CD8-positive, alpha-beta memory T cell (primary cell): ENCODE data around the gene PIP5KL1. TPM values are rescaled to one million over a fixed set of nuclear protein-coding genes. Genes with fewer than 3 reads are reported as not detected.

ENCODE experiments used
- CTCF ChIA-PET: fragments of 350-600 bp; sonication (Branson Sonifier 250); formaldehyde crosslinking; loops from one replicate; lab custom pipeline; 2021; ENCODE audit warnings: antibody characterized with exemption; lab: Charles Lee
- POLR2A ChIA-PET: fragments of 350-600 bp; sonication (Branson Sonifier 250); formaldehyde crosslinking; loops from one replicate; lab custom pipeline; 2021; ENCODE audit warnings: antibody characterized with exemption; lab: Charles Lee
- DNase-seq, 5 donors: peaks; one replicate each; pipeline versions ENCODE4 v3.0.0 to v3.0.0-alpha.2; 2020 to 2022; ENCODE audit warnings: mixed read lengths in 1 of 5
- H3K27ac ChIP-seq: one replicate; pipeline ENCODE4 v1.7.0; 2013; ENCODE audit warnings: low read depth, mild to moderate bottlenecking, low read length, moderate library complexity
- H3K27me3 ChIP-seq: 2 replicates; pipeline ENCODE4 v1.7.0; 2013; ENCODE audit warnings: low read length, mild to moderate bottlenecking; ENCODE audit not compliant: insufficient read depth, poor library complexity, severe bottlenecking
- H3K36me3 ChIP-seq: 2 replicates; pipeline ENCODE4 v1.7.0; 2013; ENCODE audit warnings: mild to moderate bottlenecking, low read length, moderate library complexity; ENCODE audit not compliant: insufficient read depth
- H3K4me1 ChIP-seq: 2 replicates; pipeline ENCODE4 v1.7.0; 2013; ENCODE audit warnings: mild to moderate bottlenecking, low read length, moderate library complexity; ENCODE audit not compliant: insufficient read depth
- H3K4me3 ChIP-seq: 2 replicates; pipeline ENCODE4 v1.7.0; 2013; ENCODE audit warnings: mild to moderate bottlenecking, low read length
- H3K9me3 ChIP-seq: 2 replicates; pipeline ENCODE4 v1.7.0; 2013; ENCODE audit warnings: mild to moderate bottlenecking, low read length
- H3K27ac Mint-ChIP-seq, 8 donors: one replicate each; pipeline ENCODE4 v1.8.0; 2020 to 2021; ENCODE audit warnings: mixed read lengths in 8 of 8, mild to moderate bottlenecking in 6 of 8, inconsistent platforms in 3 of 8, moderate library complexity in 3 of 8
- H3K27me3 Mint-ChIP-seq, 2 donors: one replicate each; pipeline ENCODE4 v1.8.0; 2020 to 2021; ENCODE audit warnings: mixed read lengths in 2 of 2, mild to moderate bottlenecking in 1 of 2, moderate library complexity in 1 of 2
- H3K36me3 Mint-ChIP-seq, 3 donors: one replicate each; pipeline ENCODE4 v1.8.0; 2020 to 2021; ENCODE audit warnings: mixed read lengths in 3 of 3, inconsistent platforms in 1 of 3, mild to moderate bottlenecking in 1 of 3
- H3K4me1 Mint-ChIP-seq, 3 donors: one replicate each; pipeline ENCODE4 v1.8.0; 2020 to 2021; ENCODE audit warnings: mixed read lengths in 3 of 3, inconsistent platforms in 1 of 3, mild to moderate bottlenecking in 1 of 3
- H3K4me3 Mint-ChIP-seq, 7 donors: one replicate each; pipeline ENCODE4 v1.8.0; 2020 to 2021; ENCODE audit warnings: mixed read lengths in 7 of 7, mild to moderate bottlenecking in 6 of 7, moderate library complexity in 4 of 7, inconsistent platforms in 2 of 7
- H3K9me3 Mint-ChIP-seq, 5 donors: one replicate each; pipeline ENCODE4 v1.8.0; 2020 to 2022; ENCODE audit warnings: mixed read lengths in 5 of 5, mild to moderate bottlenecking in 3 of 5, moderate library complexity in 2 of 5, inconsistent platforms in 1 of 5
- polyA plus RNA-seq: library from polyadenylated mRNA; unstranded; fragments of 300-500 nt; fragmentation: Illumina TruSeq; gene quantifications from one replicate; pipeline ENCODE4 v1.2.3, GENCODE V29; 2021
- total RNA-seq, 2 experiments: library from RNA; stranded (reverse); gene quantifications; one replicate each; pipeline ENCODE4 v1.2.3, GENCODE V29; 2021

The PIP5KL1 gene
- total and polyA plus RNA-seq, 3 experiments from 2014 or later = 0.89 to 2.5 (median 1.4) TPM

DNA sequence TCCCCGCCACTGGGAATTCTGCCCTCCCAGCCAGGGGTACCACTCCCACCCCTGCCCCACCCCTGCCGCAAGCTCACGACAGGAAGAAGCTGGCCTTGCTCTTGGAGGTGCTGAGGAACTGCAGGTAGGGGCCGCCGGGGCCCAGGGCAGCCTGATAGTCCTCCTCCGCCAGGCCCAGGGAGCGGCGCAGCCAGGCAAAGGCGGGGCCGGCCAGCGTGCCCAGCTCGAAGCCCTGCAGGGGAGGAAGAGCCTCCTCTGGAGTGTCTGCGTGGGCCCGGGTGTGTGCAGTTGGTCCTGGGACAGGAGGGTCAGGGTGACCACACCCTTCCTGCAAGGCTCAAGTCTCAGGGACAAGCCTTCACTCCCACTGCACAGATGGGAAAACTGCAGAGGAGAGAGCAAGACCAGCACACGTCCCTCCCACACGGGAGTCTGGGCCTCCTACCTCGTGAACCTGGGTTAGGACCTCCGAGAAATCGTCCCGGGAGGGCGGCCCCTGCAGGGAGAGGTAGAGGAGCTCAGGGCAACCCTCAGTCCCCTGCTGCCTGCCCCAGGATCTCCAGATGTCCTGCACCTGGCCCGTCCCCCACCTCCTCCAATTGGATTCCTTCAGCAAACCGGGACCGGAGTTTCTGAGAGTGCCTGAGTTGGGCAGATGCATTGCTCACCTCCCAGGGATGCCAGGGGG lies 2.4 kb downstream of the PIP5KL1 start:
- peaks cover 13 to 49% (median 21%) of the 10 kb centered on the region in 3 donors for H3K4me1 Mint-ChIP-seq
- H3K4me3 ChIP-seq = no peak overlapping the region
- H3K4me1 ChIP-seq = peaks cover 40% of the 10 kb centered on the region
- H3K36me3 ChIP-seq = no peaks in the 10 kb centered on the region
- DNase-seq = no peak
- peaks cover 0 to 4% of the 10 kb centered on the region in 2 donors for H3K27me3 Mint-ChIP-seq
- H3K9me3 ChIP-seq = no peaks in the 10 kb centered on the region
- H3K4me3 Mint-ChIP-seq = peak overlapping the region in 5 of 7 donors; percentile 27 to 65 (median 57)
- H3K27ac ChIP-seq = no peak overlapping the region
- H3K9me3 Mint-ChIP-seq = no peaks in the 10 kb centered on the region
- H3K27ac Mint-ChIP-seq = peak overlapping the region in 1 of 8 donors; percentile 29
- H3K36me3 Mint-ChIP-seq = peaks cover 0 to 2% (median 0%) of the 10 kb centered on the region in 3 donors
- H3K27me3 ChIP-seq = no peaks in the 10 kb centered on the region
- POLR2A ChIA-PET = interaction anchor here (1.0 kb wide), 1 partner anchor 12 kb away, joined by 4 read pairs; the partner anchor contains the start of gene ST6GALNAC4
- CTCF ChIA-PET = interaction anchor here (1.3 to 2.7 kb wide), 3 partner anchors 14 to 106 kb away, joined by 3 to 18 read pairs (median 6); no protein-coding TSS in a partner anchor

DNA sequence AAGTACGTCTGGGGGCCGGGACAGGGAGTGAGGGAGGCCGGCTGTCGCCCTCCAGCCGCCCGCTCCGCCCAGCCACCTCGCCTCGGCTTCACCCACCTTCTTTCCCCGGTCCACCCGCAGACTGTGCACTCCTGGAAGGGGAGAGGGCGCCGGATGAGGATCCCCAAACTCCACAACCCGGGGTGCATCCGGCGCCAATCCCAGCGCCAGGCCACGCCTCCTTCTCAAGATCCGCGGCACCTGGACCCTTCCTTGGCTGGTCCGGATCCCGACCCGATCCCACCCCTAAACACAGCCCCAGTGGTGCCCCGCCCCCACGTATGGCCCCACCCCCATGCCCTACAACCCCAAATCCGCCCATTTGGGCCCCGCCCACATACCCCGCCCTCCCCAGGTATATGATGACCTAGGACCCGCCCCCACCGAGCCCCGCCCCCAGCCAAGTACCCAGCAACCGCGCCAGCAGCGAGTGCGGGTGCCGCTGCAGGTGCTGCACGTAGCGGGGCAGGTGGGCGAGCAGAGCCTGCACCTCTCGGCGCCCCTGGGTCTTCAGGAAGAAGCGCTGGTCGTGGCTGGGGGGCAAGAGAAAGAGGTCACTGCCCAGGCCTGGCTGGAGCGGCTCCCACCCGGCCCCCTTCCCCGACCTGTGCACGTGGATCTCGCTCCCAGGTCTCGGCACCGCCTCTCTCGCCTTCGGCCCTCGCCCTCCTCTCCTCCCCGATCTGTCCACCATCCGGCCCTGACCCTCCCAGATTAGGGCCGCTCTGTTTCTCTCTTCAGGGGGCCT lies 3.2 kb downstream of the PIP5KL1 start:
- no peaks in the 10 kb centered on the region for H3K27me3 ChIP-seq
- H3K4me1 ChIP-seq = peaks cover 40% of the 10 kb centered on the region
- CTCF ChIA-PET = interaction anchor here (2.7 kb wide), 1 partner anchor 107 kb away, joined by 18 read pairs; no protein-coding TSS in a partner anchor
- H3K36me3 Mint-ChIP-seq = no peaks in the 10 kb centered on the region
- peak; percentile 45 to 87 (median 78) for DNase-seq
- H3K9me3 ChIP-seq = no peaks in the 10 kb centered on the region
- H3K4me3 Mint-ChIP-seq = peak overlapping the region; percentile 55 to 83 (median 68)
- no peak overlapping the region for H3K27ac ChIP-seq
- no peaks in the 10 kb centered on the region for H3K9me3 Mint-ChIP-seq
- H3K27ac Mint-ChIP-seq = peak overlapping the region in 1 of 8 donors; percentile 70
- POLR2A ChIA-PET = interaction anchor here (1.0 kb wide), 1 partner anchor 11 kb away, joined by 4 read pairs; the partner anchor contains the start of gene ST6GALNAC4
- peak overlapping the region; percentile 56 for H3K4me3 ChIP-seq
- peaks cover 13 to 45% (median 21%) of the 10 kb centered on the region in 3 donors for H3K4me1 Mint-ChIP-seq
- peaks cover 0 to 4% of the 10 kb centered on the region in 2 donors for H3K27me3 Mint-ChIP-seq
- H3K36me3 ChIP-seq = no peaks in the 10 kb centered on the region

DNA sequence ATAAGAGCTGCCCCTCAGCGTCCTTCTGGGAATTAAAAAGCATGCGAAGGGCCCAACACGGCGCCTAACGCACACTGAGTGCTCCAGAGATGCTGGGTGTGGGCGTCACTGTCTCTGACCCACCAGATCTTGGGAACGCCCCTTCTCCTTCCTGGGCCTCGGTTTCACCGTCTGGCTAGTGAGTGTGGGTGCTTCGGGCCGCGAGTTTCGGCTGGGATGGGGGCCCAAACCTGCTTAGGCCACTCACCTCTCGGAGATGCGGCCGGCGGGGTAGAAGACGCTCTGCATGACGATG lies 3.7 kb downstream of the PIP5KL1 start:
- Histone ChIP-seq H3K9me3 (no peaks in the 10 kb centered on the region), H3K27ac (no peak overlapping the region), H3K4me3 (peak overlapping the region; percentile 56), H3K4me1 (peaks cover 42% of the 10 kb centered on the region), H3K36me3 (no peaks in the 10 kb centered on the region), H3K27me3 (no peaks in the 10 kb centered on the region)
- ChIA-PET CTCF (no interaction called here), POLR2A (no interaction called here)
- H3K27me3 Mint-ChIP-seq = peaks cover 0 to 4% of the 10 kb centered on the region in 2 donors
- peaks cover 13 to 49% (median 21%) of the 10 kb centered on the region in 3 donors for H3K4me1 Mint-ChIP-seq
- peak overlapping the region; percentile 54 to 83 (median 68) for H3K4me3 Mint-ChIP-seq
- H3K36me3 Mint-ChIP-seq = no peaks in the 10 kb centered on the region
- H3K27ac Mint-ChIP-seq = peak overlapping the region in 1 of 8 donors; percentile 70
- no peak for DNase-seq
- H3K9me3 Mint-ChIP-seq = no peaks in the 10 kb centered on the region

DNA sequence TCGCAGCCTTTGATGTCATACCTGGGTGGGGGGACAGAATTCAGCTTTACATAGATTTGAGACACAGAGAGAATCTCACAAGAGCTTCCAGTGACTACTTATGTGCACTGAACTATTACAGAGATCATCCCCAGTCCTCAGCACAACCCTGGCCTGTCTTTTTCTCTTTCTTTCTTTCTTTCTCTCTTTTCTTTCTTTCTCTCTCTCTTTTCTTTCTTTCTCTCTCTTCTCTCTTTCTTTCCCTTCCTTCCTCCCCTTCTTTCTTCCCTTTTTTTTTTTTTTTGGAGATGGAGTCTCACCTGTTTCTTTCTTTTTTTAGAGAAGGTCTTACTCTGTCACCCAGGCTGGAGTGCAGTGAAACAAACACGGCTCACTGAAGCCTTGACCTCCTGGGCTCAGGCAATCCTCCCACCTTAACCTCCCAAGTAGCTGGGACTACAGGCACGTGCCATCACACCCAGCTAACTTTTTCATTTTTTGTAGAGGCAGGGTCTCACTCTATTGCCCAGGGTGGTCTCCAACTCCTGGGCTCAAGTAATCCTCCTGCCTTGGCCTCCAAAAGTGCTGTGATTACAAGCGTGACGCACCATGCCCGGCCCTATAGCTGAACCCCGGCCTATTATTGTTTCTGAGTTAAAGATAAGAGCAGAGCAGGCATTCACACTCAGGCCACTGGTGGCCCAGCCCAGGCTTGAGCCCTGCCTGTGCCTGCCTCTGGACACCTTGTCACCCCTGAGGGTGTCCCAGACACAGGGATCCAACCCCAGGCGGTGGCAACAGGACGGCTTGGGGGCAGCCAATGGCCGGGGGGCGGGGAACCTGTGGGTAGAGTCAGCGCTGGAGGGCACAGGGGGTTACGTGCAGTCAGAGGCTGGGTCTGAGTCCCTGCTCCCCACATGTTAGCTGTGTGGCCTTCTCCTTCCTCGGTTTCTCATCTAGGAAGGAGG lies 4.3 kb downstream of the PIP5KL1 start:
- Mint-ChIP-seq H3K4me3 (peak overlapping the region in 5 of 7 donors; percentile 55 to 75 (median 66)), H3K4me1 (peaks cover 13 to 50% (median 21%) of the 10 kb centered on the region in 3 donors), H3K27ac (peak overlapping the region in 1 of 8 donors; percentile 85), H3K9me3 (no peaks in the 10 kb centered on the region), H3K36me3 (no peaks in the 10 kb centered on the region), H3K27me3 (peaks cover 0 to 4% of the 10 kb centered on the region in 2 donors)
- POLR2A ChIA-PET = interaction anchor here (0.5 kb wide), 1 partner anchor 13 kb away, joined by 3 read pairs; no protein-coding TSS in a partner anchor
- no peaks in the 10 kb centered on the region for H3K27me3 ChIP-seq
- H3K4me3 ChIP-seq = peak overlapping the region; percentile 56
- CTCF ChIA-PET = interaction anchor here (1.4 to 8.1 kb wide), 3 partner anchors 57 to 191 kb away, joined by 3 to 68 read pairs (median 12); partner anchors contain the start of gene TOR2A
- DNase-seq = no peak
- no peak overlapping the region for H3K27ac ChIP-seq
- peaks cover 43% of the 10 kb centered on the region for H3K4me1 ChIP-seq
- H3K9me3 ChIP-seq = no peaks in the 10 kb centered on the region
- no peaks in the 10 kb centered on the region for H3K36me3 ChIP-seq

DNA sequence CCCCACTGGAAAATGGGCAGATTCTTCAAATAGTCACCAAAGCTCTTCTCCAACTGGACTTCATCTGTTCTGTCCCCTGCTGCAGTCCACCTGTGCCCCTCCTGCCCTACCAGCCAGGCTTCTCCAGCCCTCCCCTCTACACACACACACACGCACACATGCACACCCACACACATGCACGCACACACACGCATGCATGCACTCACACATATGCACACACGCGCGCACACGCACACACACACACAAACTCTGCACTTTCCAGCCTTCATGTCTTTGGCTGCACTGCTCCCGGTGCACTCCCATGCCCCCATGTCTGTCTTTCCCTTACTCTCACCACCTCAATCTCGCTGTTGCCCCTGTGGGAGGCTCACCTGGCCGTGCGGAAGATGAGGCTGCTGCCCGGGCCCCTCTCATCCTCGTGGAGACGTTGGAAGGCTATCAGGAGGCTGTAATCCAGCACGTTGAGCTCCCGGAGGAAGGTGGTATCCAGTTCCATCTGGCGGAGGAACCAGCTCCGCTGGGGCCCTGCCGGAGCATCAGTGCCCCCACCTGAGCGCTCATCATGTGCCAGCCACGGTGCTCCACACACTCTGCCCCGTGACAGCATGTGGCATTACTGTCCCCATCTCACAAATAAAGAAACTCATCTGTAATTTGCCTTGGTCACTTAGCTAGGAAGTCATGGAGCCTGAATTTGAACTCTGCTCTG lies 5.7 kb downstream of the PIP5KL1 start:
- H3K4me3 ChIP-seq = no peak overlapping the region
- ChIA-PET CTCF (interaction anchor here (0.8 to 8.1 kb wide), 5 partner anchors 8 to 193 kb away, joined by 3 to 68 read pairs (median 3); partner anchors contain the start of gene TOR2A), POLR2A (no interaction called here)
- no peak overlapping the region for H3K27ac ChIP-seq
- H3K27me3 Mint-ChIP-seq = peaks cover 0 to 8% of the 10 kb centered on the region in 2 donors
- H3K27me3 ChIP-seq = no peaks in the 10 kb centered on the region
- no peak overlapping the region for H3K4me3 Mint-ChIP-seq
- no peaks in the 10 kb centered on the region for H3K36me3 Mint-ChIP-seq
- no peaks in the 10 kb centered on the region for H3K9me3 ChIP-seq
- peak overlapping the region in 5 of 8 donors; percentile 11 to 87 (median 73) for H3K27ac Mint-ChIP-seq
- no peaks in the 10 kb centered on the region for H3K9me3 Mint-ChIP-seq
- no peaks in the 10 kb centered on the region for H3K36me3 ChIP-seq
- H3K4me1 ChIP-seq = peaks cover 39% of the 10 kb centered on the region
- H3K4me1 Mint-ChIP-seq = peaks cover 5 to 41% (median 15%) of the 10 kb centered on the region in 3 donors
- no peak for DNase-seq

DNA sequence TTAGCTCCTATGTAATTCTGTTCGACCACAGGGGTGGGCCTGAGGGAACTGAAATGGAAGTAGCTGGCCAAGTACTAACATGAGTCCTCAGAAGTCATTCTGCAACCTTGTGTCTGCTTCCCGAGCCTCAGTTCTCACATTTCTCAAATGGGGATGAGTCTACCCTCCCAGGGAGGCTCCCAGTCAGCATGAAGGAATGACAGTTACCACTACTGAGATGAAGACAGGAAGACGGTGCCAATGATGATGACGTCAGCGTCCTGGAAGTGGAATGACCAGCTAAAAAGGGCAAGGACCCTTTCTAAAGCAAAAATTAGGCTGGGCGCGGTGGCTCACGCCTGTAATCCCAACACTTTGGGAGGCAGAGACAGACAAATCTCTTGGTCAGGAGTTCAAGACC lies 6.8 kb downstream of the PIP5KL1 start:
- no peak overlapping the region for H3K4me3 ChIP-seq
- no peaks in the 10 kb centered on the region for H3K27me3 ChIP-seq
- Mint-ChIP-seq H3K4me3 (peak overlapping the region in 1 of 7 donors; percentile 51), H3K27ac (no peak overlapping the region), H3K27me3 (peaks cover 0 to 8% of the 10 kb centered on the region in 2 donors), H3K4me1 (peaks cover 9 to 39% (median 21%) of the 10 kb centered on the region in 3 donors), H3K36me3 (no peaks in the 10 kb centered on the region), H3K9me3 (no peaks in the 10 kb centered on the region)
- ChIA-PET POLR2A (no interaction called here), CTCF (interaction anchor here (1.0 to 8.1 kb wide), 6 partner anchors 9 to 334 kb away, joined by 3 to 68 read pairs (median 8); partner anchors contain the start of gene TOR2A)
- H3K36me3 ChIP-seq = no peaks in the 10 kb centered on the region
- no peak for DNase-seq
- H3K27ac ChIP-seq = no peak overlapping the region
- no peaks in the 10 kb centered on the region for H3K9me3 ChIP-seq
- H3K4me1 ChIP-seq = peaks cover 40% of the 10 kb centered on the region
